ENCODE results near the gene SHANK2. TPM values are rescaled to one million over a fixed set of nuclear protein-coding genes. Genes with fewer than 3 reads are reported as not detected.

SHANK2 gene
- polyA plus RNA-seq, 3 donors, result not detected

- Mint-ChIP-seq H3K36me3 (no peaks in the 10 kb centered on the region), H3K9me3 (peaks cover 0 to 7% (median 0%) of the 10 kb centered on the region in 7 donors), H3K27ac (no peak overlapping the region), H3K4me1 (no peaks in the 10 kb centered on the region), H3K27me3 (ENCODE audit: low read depth in 3 of 3) (peaks cover 5 to 8% (median 6%) of the 10 kb centered on the region in 3 donors), H3K4me3 (no peak overlapping the region)
- intact Hi-C loops (cut with micrococcal nuclease), result no loop called here
- Histone ChIP-seq H3K4me3 (replicated peaks in 1 of 3; ENCODE audit: low read depth in 2 of 3, low read length in 3 of 3) (no peak overlapping the region), H3K79me2 (ENCODE audit: insufficient read depth, low read length) (no peaks in the 10 kb centered on the region), H3K9me3 (replicated peaks in 1 of 2; ENCODE audit: control insufficient read depth in 1 of 2, insufficient read depth in 1 of 2, low read length in 2 of 2) (no peaks in the 10 kb centered on the region), H3K27ac (ENCODE audit: low read depth in 1 of 2, low read length in 2 of 2) (no peak overlapping the region), H3K9ac (ENCODE audit: insufficient read depth, low read length, poor library complexity, severe bottlenecking) (no peak overlapping the region), H2AFZ (ENCODE audit: insufficient read depth, low read depth, low read length, poor library complexity, severe bottlenecking) (no peak overlapping the region), H3K36me3 (replicated peaks in 1 of 2; ENCODE audit: control insufficient read depth in 1 of 2, insufficient read depth in 2 of 2, low read length in 2 of 2) (no peaks in the 10 kb centered on the region), H3K27me3 (ENCODE audit: control insufficient read depth in 2 of 2, insufficient read depth in 2 of 2, low read length in 2 of 2) (no peaks in the 10 kb centered on the region), H3K4me1 (ENCODE audit: control insufficient read depth in 1 of 2, insufficient read depth in 2 of 2, low read length in 2 of 2) (no peaks in the 10 kb centered on the region), H4K20me1 (ENCODE audit: insufficient read depth, low read length) (no peaks in the 10 kb centered on the region), H3K4me2 (replicated peaks; ENCODE audit: extremely low read depth, low read length, poor library complexity, severe bottlenecking) (no peak overlapping the region)
- 94% methylated on average over 9 of the region's 11 CpGs for WGBS (ENCODE audit: insufficient coverage)
- no peak for TF ChIP-seq CTCF (IDR thresholded peaks at IDR 0.05)
- no peak for DNase-seq
Measured at GRCh38 chr11:71203681-71204080, 48.7 kb downstream of the SHANK2 start.

GRCh38 chr11:71202966-71203365 is 49.4 kb downstream of the SHANK2 start:
- H3K27ac ChIP-seq (ENCODE audit: low read depth in 1 of 2, low read length in 2 of 2), result no peak overlapping the region
- Mint-ChIP-seq H3K27me3 (ENCODE audit: low read depth in 3 of 3) (peaks cover 5 to 7% (median 6%) of the 10 kb centered on the region in 3 donors), H3K4me3 (no peak overlapping the region), H3K27ac (no peak overlapping the region), H3K9me3 (peaks cover 0 to 2% (median 0%) of the 10 kb centered on the region in 7 donors), H3K36me3 (no peaks in the 10 kb centered on the region), H3K4me1 (no peaks in the 10 kb centered on the region)
- TF ChIP-seq CTCF (IDR thresholded peaks at IDR 0.05), result no peak
- no peaks in the 10 kb centered on the region for H3K4me1 ChIP-seq (ENCODE audit: control insufficient read depth in 1 of 2, insufficient read depth in 2 of 2, low read length in 2 of 2)
- H3K4me2 ChIP-seq (replicated peaks; ENCODE audit: extremely low read depth, low read length, poor library complexity, severe bottlenecking), result no peak overlapping the region
- H4K20me1 ChIP-seq (ENCODE audit: insufficient read depth, low read length), result no peaks in the 10 kb centered on the region
- intact Hi-C loops (cut with micrococcal nuclease), result no loop called here
- H3K9ac ChIP-seq (ENCODE audit: insufficient read depth, low read length, poor library complexity, severe bottlenecking), result no peak overlapping the region
- no peak overlapping the region for H2AFZ ChIP-seq (ENCODE audit: insufficient read depth, low read depth, low read length, poor library complexity, severe bottlenecking)
- no peaks in the 10 kb centered on the region for H3K36me3 ChIP-seq (replicated peaks in 1 of 2; ENCODE audit: control insufficient read depth in 1 of 2, insufficient read depth in 2 of 2, low read length in 2 of 2)
- DNase-seq, result no peak
- WGBS (ENCODE audit: insufficient coverage), result 100% methylated on average over 2 of the region's 4 CpGs
- no peaks in the 10 kb centered on the region for H3K27me3 ChIP-seq (ENCODE audit: control insufficient read depth in 2 of 2, insufficient read depth in 2 of 2, low read length in 2 of 2)
- H3K4me3 ChIP-seq (replicated peaks in 1 of 3; ENCODE audit: low read depth in 2 of 3, low read length in 3 of 3), result no peak overlapping the region
- H3K9me3 ChIP-seq (replicated peaks in 1 of 2; ENCODE audit: control insufficient read depth in 1 of 2, insufficient read depth in 1 of 2, low read length in 2 of 2), result no peaks in the 10 kb centered on the region
- H3K79me2 ChIP-seq (ENCODE audit: insufficient read depth, low read length), result no peaks in the 10 kb centered on the region
